B cell (primary cell): ENCODE results near the gene PGF. TPM values are rescaled to one million over a fixed set of nuclear protein-coding genes. Genes with fewer than 3 reads are reported as not detected.
A peak's percentile ranks its signal among the peaks of the same experiment; 100 is the strongest.

Source experiments
- ATAC-seq: fragments of 200-7000 bp; cut with Tn5 transposase; one replicate; pipeline ENCODE4 v1.10.0; 2021; ENCODE audit warnings: low read depth, mild to moderate bottlenecking, moderate number of reproducible peaks, moderate library complexity
- CTCF ChIA-PET: fragments of 350-600 bp; sonication (Branson Sonifier 250); formaldehyde crosslinking; loops from one replicate; lab custom pipeline; 2021; ENCODE audit warnings: antibody characterized with exemption, inconsistent platforms; lab: Charles Lee
- POLR2A ChIA-PET: fragments of 350-600 bp; sonication (Branson Sonifier 250); formaldehyde crosslinking; loops from one replicate; lab custom pipeline; 2021; ENCODE audit warnings: antibody characterized with exemption; lab: Charles Lee
- DNase-seq: peaks from one replicate; pipeline ENCODE4 v3.0.0; 2013
- H2AFZ ChIP-seq: 2 replicates; pipeline ENCODE4 v1.6.1; 2012; ENCODE audit warnings: mild to moderate bottlenecking, low read depth, low read length; ENCODE audit not compliant: insufficient read depth, poor library complexity, severe bottlenecking
- H3K27ac ChIP-seq, 2 donors: 1 replicate in 1 of 2; 2 replicates in 1 of 2; pipeline ENCODE4 v1.5.1; 2012 to 2013; ENCODE audit warnings: low read length in 2 of 2, mild to moderate bottlenecking in 2 of 2, moderate library complexity in 1 of 2
- H3K27me3 ChIP-seq, 4 experiments: fragments of 200-600 bp in 1 of 4; sonication (generic) in 1 of 4; replicated peaks in 1 of 4; 1 replicate in 2 of 4; 2 replicates in 2 of 4; pipeline versions ENCODE4 v1.6.1 to v1.7.0; 2013 to 2016; ENCODE audit warnings: low read length in 3 of 4, mild to moderate bottlenecking in 2 of 4, mixed read lengths in 1 of 4, moderate library complexity in 1 of 4; ENCODE audit not compliant: insufficient read depth in 4 of 4, control insufficient read depth in 3 of 4; ENCODE audit errors: control extremely low read depth in 1 of 4
- H3K36me3 ChIP-seq, 2 experiments: replicated peaks in 1 of 2; 1 replicate in 1 of 2; 2 replicates in 1 of 2; pipeline versions ENCODE4 v1.6.1 to v1.7.1; 2013; ENCODE audit warnings: low read length in 1 of 2; ENCODE audit not compliant: insufficient read depth in 2 of 2, control insufficient read depth in 1 of 2; ENCODE audit errors: control extremely low read depth in 1 of 2, extremely low read depth in 1 of 2
- H3K4me1 ChIP-seq, 2 donors: fragments of 200-600 bp in 1 of 2; sonication (generic) in 1 of 2; 1 replicate in 1 of 2; 2 replicates in 1 of 2; pipeline versions ENCODE4 v1.5.1 to v1.6.1; 2013 to 2017; ENCODE audit warnings: low read length in 2 of 2; ENCODE audit not compliant: control insufficient read depth in 2 of 2, insufficient read depth in 2 of 2
- H3K4me2 ChIP-seq: replicated peaks from 2 replicates; pipeline ENCODE3; 2012; ENCODE audit warnings: mild to moderate bottlenecking, low read depth, low read length; ENCODE audit not compliant: poor library complexity, severe bottlenecking
- H3K4me3 ChIP-seq, 5 experiments: fragments of 200-600 bp in 1 of 5; sonication (generic) in 1 of 5; 1 replicate in 3 of 5; 2 replicates in 2 of 5; pipeline versions ENCODE4 v1.5.1 to v1.7.0; 2011 to 2016; ENCODE audit warnings: low read length in 4 of 5, mild to moderate bottlenecking in 4 of 5, low read depth in 2 of 5, control low read depth in 1 of 5, moderate library complexity in 1 of 5; ENCODE audit not compliant: insufficient read depth in 1 of 5; ENCODE audit errors: control extremely low read depth in 1 of 5, extremely low read depth in 1 of 5
- H3K79me2 ChIP-seq: fragments of 200-600 bp; sonication (generic); one replicate; pipeline ENCODE4 v1.6.0; 2016; ENCODE audit warnings: low read length; ENCODE audit not compliant: control insufficient read depth, insufficient read depth
- H3K9ac ChIP-seq: fragments of 200-600 bp; sonication (generic); 2 replicates; pipeline ENCODE4 v1.6.1; 2017; ENCODE audit warnings: mild to moderate bottlenecking, low read length, moderate library complexity
- H3K9me3 ChIP-seq, 3 donors: one replicate each; pipeline versions ENCODE4 v1.6.1 to v1.7.1; 2013; ENCODE audit warnings: low read length in 2 of 3; ENCODE audit not compliant: control insufficient read depth in 2 of 3, insufficient read depth in 1 of 3; ENCODE audit errors: control extremely low read depth in 1 of 3
- H4K20me1 ChIP-seq: 2 replicates; pipeline ENCODE4 v1.6.0; 2012; ENCODE audit warnings: mild to moderate bottlenecking, low read length; ENCODE audit not compliant: insufficient read depth, control insufficient read depth, poor library complexity, severe bottlenecking
- H3K27ac Mint-ChIP-seq: one replicate; pipeline ENCODE4 v1.8.0; 2021; ENCODE audit warnings: mixed read lengths
- H3K27me3 Mint-ChIP-seq: one replicate; pipeline ENCODE4 v1.8.0; 2021; ENCODE audit warnings: mixed read lengths
- H3K4me1 Mint-ChIP-seq: one replicate; pipeline ENCODE4 v1.8.0; 2021; ENCODE audit warnings: mixed read lengths
- H3K4me3 Mint-ChIP-seq: one replicate; pipeline ENCODE4 v1.8.0; 2021; ENCODE audit warnings: mixed read lengths
- H3K9me3 Mint-ChIP-seq: one replicate; pipeline ENCODE4 v1.8.0; 2022; ENCODE audit warnings: mixed read lengths; ENCODE audit not compliant: insufficient read depth
- EZH2 ChIP-seq: IDR thresholded peaks from 2 replicates; pipeline ENCODE4 v1.6.1; 2012; ENCODE audit warnings: borderline replicate concordance, low read depth, mild to moderate bottlenecking, moderate library complexity, low read length; ENCODE audit not compliant: insufficient read depth, poor library complexity, severe bottlenecking
- WGBS: methylation state at CpG from one replicate; pipeline ENCODE4 v1.1.5; 2013; ENCODE audit warnings: missing lambda C conversion rate; ENCODE audit not compliant: insufficient coverage; 5-methylcytosine and 5-hydroxymethylcytosine counted together
- intact Hi-C: fragments of 100-400 bp; cut with micrococcal nuclease; formaldehyde crosslinking; loops from one replicate; pipeline ENCODE4 v1.10.0; 2022
- polyA plus RNA-seq: library from polyadenylated mRNA; depleted of rRNA; stranded (reverse); fragments of >200 nt; gene quantifications from 2 replicates; pipeline ENCODE4 v1.2.3, GENCODE V29; 2012
- total RNA-seq, 2 donors: library from RNA; stranded (reverse); fragments of 120-200 nt in 1 of 2; gene quantifications; 1 replicate in 1 of 2; 2 replicates in 1 of 2; pipeline versions ENCODE4 v1.2.3 to v1.2.4, GENCODE V29; 2013 to 2022
- TF ChIP-seq, protein P1 (sequence below): fragments of 200-600 bp; IDR thresholded peaks from one replicate; pipeline ENCODE4 v1.8.0; 2022; ENCODE audit warnings: antibody characterized with exemption, mild to moderate bottlenecking

PGF gene
- total and polyA plus RNA-seq, 2 donors (not counting 1 experiment from before 2014, with no cell fraction given): 0.07 to 0.47 TPM

- 86% methylated on average over 6 of the region's 10 CpGs for WGBS
- no peak for ATAC-seq
- Histone ChIP-seq H3K9me3 (no peaks in the 10 kb centered on the region), H3K9ac (no peak overlapping the region), H4K20me1 (no peaks in the 10 kb centered on the region), H2AFZ (no peak overlapping the region), H3K27ac (no peak overlapping the region), H3K4me2 (no peak overlapping the region), H3K36me3 (no peaks in the 10 kb centered on the region), H3K4me3 (no peak overlapping the region), H3K4me1 (peaks cover 47 to 57% of the 10 kb centered on the region in 2 donors), H3K79me2 (no peaks in the 10 kb centered on the region), H3K27me3 (no peaks in the 10 kb centered on the region)
- DNase-seq: no peak
- Mint-ChIP-seq H3K4me3 (no peak overlapping the region), H3K27ac (peak overlapping the region; percentile 27), H3K27me3 (peaks cover 3% of the 10 kb centered on the region), H3K9me3 (no peaks in the 10 kb centered on the region), H3K4me1 (peaks cover 64% of the 10 kb centered on the region)
- CTCF ChIA-PET: interaction anchor here (1.0 to 4.4 kb wide), 6 partner anchors 8 to 78 kb away, joined by 3 to 21 read pairs (median 4); no protein-coding TSS in a partner anchor
- intact Hi-C loops: no loop called here
- TF ChIP-seq EZH2: no peak
- TF ChIP-seq, protein P1, sequence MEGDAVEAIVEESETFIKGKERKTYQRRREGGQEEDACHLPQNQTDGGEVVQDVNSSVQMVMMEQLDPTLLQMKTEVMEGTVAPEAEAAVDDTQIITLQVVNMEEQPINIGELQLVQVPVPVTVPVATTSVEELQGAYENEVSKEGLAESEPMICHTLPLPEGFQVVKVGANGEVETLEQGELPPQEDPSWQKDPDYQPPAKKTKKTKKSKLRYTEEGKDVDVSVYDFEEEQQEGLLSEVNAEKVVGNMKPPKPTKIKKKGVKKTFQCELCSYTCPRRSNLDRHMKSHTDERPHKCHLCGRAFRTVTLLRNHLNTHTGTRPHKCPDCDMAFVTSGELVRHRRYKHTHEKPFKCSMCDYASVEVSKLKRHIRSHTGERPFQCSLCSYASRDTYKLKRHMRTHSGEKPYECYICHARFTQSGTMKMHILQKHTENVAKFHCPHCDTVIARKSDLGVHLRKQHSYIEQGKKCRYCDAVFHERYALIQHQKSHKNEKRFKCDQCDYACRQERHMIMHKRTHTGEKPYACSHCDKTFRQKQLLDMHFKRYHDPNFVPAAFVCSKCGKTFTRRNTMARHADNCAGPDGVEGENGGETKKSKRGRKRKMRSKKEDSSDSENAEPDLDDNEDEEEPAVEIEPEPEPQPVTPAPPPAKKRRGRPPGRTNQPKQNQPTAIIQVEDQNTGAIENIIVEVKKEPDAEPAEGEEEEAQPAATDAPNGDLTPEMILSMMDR: no peak
- POLR2A ChIA-PET: no interaction called here
These were observed 16.6 kb downstream of the PGF start for GRCh38 chr14:74938531-74939495.

GRCh38 chr14:74937171-74937570, 18.2 kb downstream of the PGF start:
- no peaks in the 10 kb centered on the region for H3K9me3 Mint-ChIP-seq
- POLR2A ChIA-PET: interaction anchor here (0.6 kb wide), 1 partner anchor 14 kb away, joined by 5 read pairs; the partner anchor contains the start of gene RPS6KL1
- Histone ChIP-seq H3K9me3 (no peaks in the 10 kb centered on the region), H3K9ac (no peak overlapping the region), H3K4me3 (no peak overlapping the region), H3K36me3 (no peaks in the 10 kb centered on the region), H3K4me2 (no peak overlapping the region), H3K27me3 (peaks cover 0 to 4% (median 0%) of the 10 kb centered on the region in 4 experiments), H3K27ac (no peak overlapping the region), H3K4me1 (peaks cover 43 to 51% of the 10 kb centered on the region in 2 donors), H3K79me2 (no peaks in the 10 kb centered on the region), H2AFZ (no peak overlapping the region), H4K20me1 (no peaks in the 10 kb centered on the region)
- H3K4me1 Mint-ChIP-seq: peaks cover 59% of the 10 kb centered on the region
- WGBS: no CpG with 5 or more reads among the region's 2 CpGs
- H3K4me3 Mint-ChIP-seq: no peak overlapping the region
- DNase-seq (no peak), ATAC-seq (no peak)
- no peak overlapping the region for H3K27ac Mint-ChIP-seq
- no peak for TF ChIP-seq EZH2
- TF ChIP-seq, protein P1: no peak
- CTCF ChIA-PET: interaction anchor here (0.6 to 4.4 kb wide), 4 partner anchors 10 to 496 kb away, joined by 3 to 21 read pairs (median 4); no protein-coding TSS in a partner anchor
- intact Hi-C loops: no loop called here
- H3K27me3 Mint-ChIP-seq: peaks cover 7% of the 10 kb centered on the region
